Measurements from ENCODE around the gene ERC2. TPM values are rescaled to one million over a fixed set of nuclear protein-coding genes. Genes with fewer than 3 reads are reported as not detected.

The ERC2 gene
- total RNA-seq, 2 donors from 2014 or later = 16.1 to 22.8 TPM

GRCh38 chr3:55884491-55885285 is 583.6 kb downstream of the ERC2 start:
- no peak for TF ChIP-seq CTCF (conservative IDR thresholded peaks at IDR 0.05)
- Histone ChIP-seq H3K27me3 (ENCODE audit: control insufficient read depth, insufficient read depth, low read length, poor library complexity, severe bottlenecking) (no peaks in the 10 kb centered on the region), H3K27ac (ENCODE audit: low read depth, low read length) (no peak overlapping the region), H3K4me1 (ENCODE audit: control insufficient read depth, insufficient read depth, low read length) (no peaks in the 10 kb centered on the region), H3K9ac (ENCODE audit: extremely low read depth, low read length, poor library complexity, severe bottlenecking) (no peak overlapping the region), H3K36me3 (ENCODE audit: control insufficient read depth, insufficient read depth, low read length) (no peaks in the 10 kb centered on the region), H3K4me3 (ENCODE audit: low read length) (no peak overlapping the region), H3K9me3 (ENCODE audit: control insufficient read depth, low read length) (no peaks in the 10 kb centered on the region)
- no peaks in the 10 kb centered on the region for H3K27me3 Mint-ChIP-seq (ENCODE audit: insufficient read depth)
- 92 to 100% methylated on average over 1 to 2 of the region's 2 CpGs for WGBS, 2 experiments (ENCODE audit: insufficient coverage in 1 of 2, insufficient read length in 1 of 2)
- no peak overlapping the region for H3K27ac Mint-ChIP-seq
- no peak for DNase-seq
- H3K36me3 Mint-ChIP-seq (ENCODE audit: low read depth) = no peaks in the 10 kb centered on the region
- H3K4me1 Mint-ChIP-seq = peaks cover 9% of the 10 kb centered on the region
- no peaks in the 10 kb centered on the region for H3K9me3 Mint-ChIP-seq
- H3K4me3 Mint-ChIP-seq = no peak overlapping the region

GRCh38 chr3:55884066-55884465 is 584.2 kb downstream of the ERC2 start:
- Histone ChIP-seq H3K9me3 (ENCODE audit: control insufficient read depth, low read length) (no peaks in the 10 kb centered on the region), H3K4me3 (ENCODE audit: low read length) (no peak overlapping the region), H3K27me3 (ENCODE audit: control insufficient read depth, insufficient read depth, low read length, poor library complexity, severe bottlenecking) (no peaks in the 10 kb centered on the region), H3K9ac (ENCODE audit: extremely low read depth, low read length, poor library complexity, severe bottlenecking) (no peak overlapping the region), H3K4me1 (ENCODE audit: control insufficient read depth, insufficient read depth, low read length) (no peaks in the 10 kb centered on the region), H3K36me3 (ENCODE audit: control insufficient read depth, insufficient read depth, low read length) (no peaks in the 10 kb centered on the region), H3K27ac (ENCODE audit: low read depth, low read length) (no peak overlapping the region)
- no peaks in the 10 kb centered on the region for H3K36me3 Mint-ChIP-seq (ENCODE audit: low read depth)
- peaks cover 9% of the 10 kb centered on the region for H3K4me1 Mint-ChIP-seq
- no peak for TF ChIP-seq CTCF (conservative IDR thresholded peaks at IDR 0.05)
- no peaks in the 10 kb centered on the region for H3K9me3 Mint-ChIP-seq
- no peak for DNase-seq
- no peaks in the 10 kb centered on the region for H3K27me3 Mint-ChIP-seq (ENCODE audit: insufficient read depth)
- 96% methylated on average over 1 of the region's 1 CpG; no CpG with 5 or more reads in 1 of the 2 experiments for WGBS, 2 experiments (ENCODE audit: insufficient coverage in 1 of 2, insufficient read length in 1 of 2)
- H3K27ac Mint-ChIP-seq = no peak overlapping the region
- no peak overlapping the region for H3K4me3 Mint-ChIP-seq

- no peak overlapping the region for H3K4me3 ChIP-seq (ENCODE audit: low read length)
- no peaks in the 10 kb centered on the region for H3K4me1 ChIP-seq (ENCODE audit: control insufficient read depth, insufficient read depth, low read length)
- WGBS, 2 experiments (ENCODE audit: insufficient coverage in 1 of 2, insufficient read length in 1 of 2) = 44 to 60% methylated on average over 1 to 2 of the region's 2 CpGs
- no peaks in the 10 kb centered on the region for H3K27me3 Mint-ChIP-seq (ENCODE audit: insufficient read depth)
- TF ChIP-seq CTCF (conservative IDR thresholded peaks at IDR 0.05) = no peak
- no peaks in the 10 kb centered on the region for H3K36me3 Mint-ChIP-seq (ENCODE audit: low read depth)
- H3K36me3 ChIP-seq (ENCODE audit: control insufficient read depth, insufficient read depth, low read length) = no peaks in the 10 kb centered on the region
- no peaks in the 10 kb centered on the region for H3K27me3 ChIP-seq (ENCODE audit: control insufficient read depth, insufficient read depth, low read length, poor library complexity, severe bottlenecking)
- no peak overlapping the region for H3K9ac ChIP-seq (ENCODE audit: extremely low read depth, low read length, poor library complexity, severe bottlenecking)
- peaks cover 9% of the 10 kb centered on the region for H3K4me1 Mint-ChIP-seq
- no peak for DNase-seq
- no peak overlapping the region for H3K27ac ChIP-seq (ENCODE audit: low read depth, low read length)
- H3K9me3 Mint-ChIP-seq = no peaks in the 10 kb centered on the region
- no peak overlapping the region for H3K27ac Mint-ChIP-seq
- H3K4me3 Mint-ChIP-seq = no peak overlapping the region
- no peaks in the 10 kb centered on the region for H3K9me3 ChIP-seq (ENCODE audit: control insufficient read depth, low read length)
These were observed 586.3 kb downstream of the ERC2 start for GRCh38 chr3:55882006-55882405.
